ENCODE data around the gene MAP3K6.

Gene MAP3K6

DNA sequence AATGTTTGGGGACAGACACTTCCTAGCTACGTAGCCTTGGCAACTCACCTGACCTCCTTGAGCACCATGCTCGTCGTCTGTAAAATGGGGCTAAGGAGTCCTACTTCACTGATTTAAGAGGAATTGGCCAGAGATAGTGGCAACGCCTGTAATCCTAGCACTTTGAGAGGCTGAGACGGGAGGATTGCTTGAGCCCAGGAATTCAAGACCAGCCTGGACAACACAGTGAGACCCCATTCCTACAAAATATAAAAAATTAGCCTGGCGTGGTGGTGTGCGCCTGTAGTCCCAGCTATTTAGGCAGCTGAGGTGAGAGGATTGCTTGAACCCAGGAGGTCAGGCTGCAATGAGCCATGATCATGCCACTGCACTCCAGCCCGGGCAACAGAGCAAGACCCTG is 20.4 kb downstream of the MAP3K6 start:
- Mint-ChIP-seq H3K27ac (peak overlapping the region; percentile 41), H3K36me3 (ENCODE audit: low read depth) (peaks cover 13% of the 10 kb centered on the region), H3K27me3 (ENCODE audit: low read depth) (no peaks in the 10 kb centered on the region), H3K4me3 (peak overlapping the region; percentile 56), H3K4me1 (ENCODE audit: low read depth) (peaks cover 39% of the 10 kb centered on the region), H3K9me3 (no peaks in the 10 kb centered on the region)

DNA sequence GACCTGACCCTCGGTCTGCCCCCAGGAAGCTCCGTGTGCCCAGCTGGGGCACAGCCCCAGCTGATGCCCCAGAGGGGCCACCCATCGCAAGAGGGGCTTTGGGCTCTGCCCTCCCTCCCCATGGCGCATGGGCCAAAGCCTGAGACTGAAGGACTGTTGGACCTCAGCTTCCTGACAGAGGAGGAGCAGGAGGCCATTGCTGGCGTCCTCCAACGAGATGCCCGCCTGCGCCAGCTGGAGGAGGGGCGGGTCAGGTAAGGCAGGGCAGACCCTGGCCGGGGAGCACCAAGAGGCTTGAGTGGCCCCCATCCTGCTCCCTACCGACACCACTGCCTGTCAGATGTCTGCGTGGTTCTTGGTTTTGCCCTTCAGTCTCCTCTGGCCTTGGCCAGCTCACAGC is 21.5 kb downstream of the MAP3K6 start:
- Mint-ChIP-seq H3K27me3 (ENCODE audit: low read depth) (no peaks in the 10 kb centered on the region), H3K4me3 (no peak overlapping the region), H3K36me3 (ENCODE audit: low read depth) (peaks cover 13% of the 10 kb centered on the region), H3K27ac (no peak overlapping the region), H3K9me3 (no peaks in the 10 kb centered on the region), H3K4me1 (ENCODE audit: low read depth) (peaks cover 46% of the 10 kb centered on the region)

DNA sequence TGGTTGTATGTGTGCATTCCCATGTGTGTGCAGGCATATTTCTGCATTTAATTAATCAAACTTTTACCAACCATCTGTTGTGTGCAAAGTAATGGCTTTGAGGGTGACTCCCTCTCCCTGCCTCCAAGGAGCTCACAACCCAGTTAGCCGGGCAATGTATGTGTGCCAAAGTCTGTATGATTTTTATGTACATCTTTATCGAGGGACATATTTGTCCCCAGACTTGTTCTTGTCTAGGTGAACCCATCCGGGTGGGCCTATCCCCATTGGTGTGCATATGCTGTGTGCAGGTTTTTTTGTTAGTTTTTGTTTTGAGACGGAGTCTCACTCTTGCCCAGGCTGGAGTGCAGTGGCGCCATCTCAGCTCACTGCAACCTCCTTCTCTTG is 23.1 kb downstream of the MAP3K6 start:
- H3K4me1 Mint-ChIP-seq (ENCODE audit: low read depth) = peaks cover 49% of the 10 kb centered on the region
- peak overlapping the region; percentile 88 for H3K27ac Mint-ChIP-seq
- no peaks in the 10 kb centered on the region for H3K27me3 Mint-ChIP-seq (ENCODE audit: low read depth)
- peak overlapping the region; percentile 91 for H3K4me3 Mint-ChIP-seq
- H3K36me3 Mint-ChIP-seq (ENCODE audit: low read depth) = peaks cover 15% of the 10 kb centered on the region
- no peaks in the 10 kb centered on the region for H3K9me3 Mint-ChIP-seq

DNA sequence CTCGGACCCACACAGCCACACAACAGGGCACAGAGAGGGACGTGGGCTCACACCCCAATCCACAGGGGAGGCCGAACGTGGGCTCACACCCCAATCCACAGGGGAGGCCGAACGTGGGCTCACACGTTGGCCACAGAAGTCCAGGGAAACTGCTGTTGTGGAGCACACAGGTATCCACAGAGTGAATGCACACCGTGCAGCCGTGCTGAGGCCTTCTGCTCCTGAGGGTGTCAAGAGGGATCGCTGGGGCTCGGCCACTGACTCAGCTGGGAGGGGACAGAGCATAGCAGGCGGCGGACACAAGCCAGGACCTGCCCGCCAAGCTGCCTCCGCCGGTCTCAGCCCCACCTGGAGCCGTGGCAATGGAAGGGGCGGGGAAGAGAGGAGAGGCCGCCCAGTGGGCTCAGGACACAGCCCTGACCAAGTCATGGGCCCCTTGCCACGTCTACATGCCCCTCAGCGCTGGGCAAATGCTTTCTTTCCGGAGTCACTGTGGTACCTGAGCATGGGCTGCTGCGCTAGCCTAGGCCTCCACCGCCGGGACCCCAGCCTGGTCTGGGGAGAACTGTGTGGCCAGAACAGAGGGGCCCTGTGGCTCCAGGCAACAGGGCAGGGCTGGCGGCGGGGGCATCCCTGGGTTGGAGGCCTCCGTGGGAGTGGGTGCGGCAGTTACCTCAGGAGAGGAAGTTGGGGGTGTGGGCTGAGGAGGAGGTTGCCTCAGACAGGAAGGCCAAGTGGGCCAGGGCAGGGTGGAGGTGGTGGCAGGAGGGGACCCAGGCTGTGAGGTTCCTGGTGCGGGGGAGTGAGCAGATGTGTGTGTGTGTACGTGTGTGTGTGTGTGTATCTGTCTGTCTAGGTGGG is 23.8 kb downstream of the MAP3K6 start:
- Mint-ChIP-seq H3K4me3 (peak overlapping the region; percentile 91), H3K36me3 (ENCODE audit: low read depth) (peaks cover 15% of the 10 kb centered on the region), H3K9me3 (no peaks in the 10 kb centered on the region), H3K27me3 (ENCODE audit: low read depth) (no peaks in the 10 kb centered on the region), H3K4me1 (ENCODE audit: low read depth) (peaks cover 50% of the 10 kb centered on the region), H3K27ac (peak overlapping the region; percentile 88)

DNA sequence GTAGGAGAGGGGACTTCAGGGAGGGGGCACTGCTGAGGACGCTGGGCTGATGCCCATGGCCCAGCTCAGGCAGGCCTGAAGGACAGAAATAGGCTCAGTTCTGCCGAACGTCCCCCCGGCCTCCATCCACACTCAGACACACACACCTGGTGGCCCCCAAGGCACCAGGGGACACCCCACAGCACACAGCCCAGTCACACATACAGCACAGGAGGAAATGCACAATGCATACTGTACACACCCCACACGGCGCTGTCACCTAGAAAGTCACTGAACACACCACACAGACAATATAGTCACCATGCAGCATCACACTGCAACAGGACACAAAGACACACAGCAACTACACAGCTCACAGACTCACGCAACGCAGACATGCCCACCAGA is 24.4 kb downstream of the MAP3K6 start:
- Mint-ChIP-seq H3K4me1 (ENCODE audit: low read depth) (peaks cover 48% of the 10 kb centered on the region), H3K27ac (peak overlapping the region; percentile 88), H3K9me3 (no peaks in the 10 kb centered on the region), H3K36me3 (ENCODE audit: low read depth) (peaks cover 15% of the 10 kb centered on the region), H3K4me3 (peak overlapping the region; percentile 91), H3K27me3 (ENCODE audit: low read depth) (no peaks in the 10 kb centered on the region)

DNA sequence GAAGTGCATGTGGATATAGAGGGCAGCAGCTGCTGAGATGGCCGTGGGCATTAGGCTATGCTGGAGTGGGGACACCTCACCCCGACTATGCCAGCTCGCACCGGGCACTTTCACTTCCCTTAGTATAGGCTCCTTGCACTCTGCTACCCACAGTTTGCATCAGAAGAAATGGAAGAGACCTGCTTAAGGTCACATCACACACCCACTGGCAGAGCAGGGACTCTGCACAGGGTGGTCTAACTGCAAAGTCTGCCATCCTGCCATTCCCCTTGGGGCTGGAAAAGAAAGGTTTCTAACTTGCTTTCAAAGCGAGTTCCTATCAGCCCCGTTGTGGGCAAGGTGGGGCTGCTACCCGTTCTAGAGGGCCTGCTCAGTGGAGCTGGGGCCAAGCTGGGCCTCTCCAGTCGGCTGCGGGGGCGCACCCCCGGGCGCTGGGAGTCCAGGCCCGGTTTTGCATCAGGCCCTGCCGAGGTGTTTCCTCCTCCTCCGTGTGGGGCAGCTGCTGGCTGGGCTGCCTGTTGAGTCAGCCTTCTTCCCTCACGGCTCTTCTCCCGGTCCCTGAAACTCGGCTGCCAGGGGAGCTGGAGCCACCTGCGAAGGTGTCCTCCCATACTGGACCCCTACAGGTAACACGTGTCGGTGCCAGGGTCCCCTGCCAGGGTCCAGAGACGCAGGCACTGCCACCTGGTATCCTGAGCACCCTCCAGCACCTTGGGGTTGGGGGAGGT is 25.1 kb downstream of the MAP3K6 start, which contains the start of gene SYTL1:
SYTL1 (plus strand) TSS at position 498 of the 728 bp plus-strand sequence. CDS start 3,313 bp downstream, outside the sequence.
- Mint-ChIP-seq H3K4me3 (peak within 1 kb of the TSS; percentile 91), H3K36me3 (ENCODE audit: low read depth) (peaks cover 12% of the 10 kb centered on the region), H3K4me1 (ENCODE audit: low read depth) (peaks cover 45% of the 10 kb centered on the region), H3K27ac (peak within 1 kb of the TSS; percentile 88), H3K27me3 (ENCODE audit: low read depth) (no peaks in the 10 kb centered on the region), H3K9me3 (no peaks in the 10 kb centered on the region)

DNA sequence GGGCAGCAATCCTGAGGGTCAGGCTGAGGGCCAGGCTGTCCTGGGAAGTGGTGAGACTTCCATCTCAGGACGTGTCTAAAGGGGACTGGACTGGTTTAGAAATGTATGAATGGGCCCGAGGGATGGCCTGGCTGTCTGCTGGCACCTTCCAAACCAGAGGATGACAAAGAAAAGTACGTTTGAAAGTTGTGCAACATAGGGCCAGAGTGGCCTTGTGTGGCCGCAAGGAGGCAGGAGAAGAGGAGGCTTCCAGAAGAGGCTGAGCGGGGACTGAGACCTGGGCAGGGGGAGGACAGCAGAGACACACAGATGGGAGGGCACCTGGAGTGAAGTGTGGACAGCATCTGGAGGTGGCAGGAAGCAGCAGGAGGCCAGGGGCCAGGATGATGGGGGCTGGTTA is 27.5 kb downstream of the MAP3K6 start:
- peaks cover 14% of the 10 kb centered on the region for H3K36me3 Mint-ChIP-seq (ENCODE audit: low read depth)

DNA sequence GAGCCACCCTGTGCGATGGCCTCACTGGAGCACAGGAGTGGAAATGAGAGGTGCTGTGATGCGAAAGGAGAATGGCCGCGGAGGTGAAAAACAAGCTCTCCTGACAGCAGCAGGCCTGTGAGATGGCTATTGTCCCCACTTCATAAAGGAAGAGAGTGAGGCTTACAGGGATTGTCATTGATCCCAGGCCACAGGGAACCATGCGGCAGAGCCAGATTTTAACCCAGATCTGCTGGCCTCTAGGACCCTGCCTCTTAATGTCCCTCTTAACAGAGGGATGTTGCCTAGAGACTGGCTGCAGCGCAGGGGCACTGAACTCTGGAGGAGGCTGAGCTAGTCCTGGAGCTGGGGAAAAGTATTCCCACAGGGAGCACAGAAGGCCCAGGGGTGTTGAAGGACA is 28.0 kb downstream of the MAP3K6 start:
- no peaks in the 10 kb centered on the region for H3K9me3 Mint-ChIP-seq
- H3K4me1 Mint-ChIP-seq (ENCODE audit: low read depth) = peaks cover 34% of the 10 kb centered on the region
- no peak overlapping the region for H3K4me3 Mint-ChIP-seq
- no peak overlapping the region for H3K27ac Mint-ChIP-seq
- peaks cover 17% of the 10 kb centered on the region for H3K36me3 Mint-ChIP-seq (ENCODE audit: low read depth)
- no peaks in the 10 kb centered on the region for H3K27me3 Mint-ChIP-seq (ENCODE audit: low read depth)

More for the DNA sequence above, 27.5 kb downstream of the MAP3K6 start:
- H3K4me3 Mint-ChIP-seq = no peak overlapping the region
- peaks cover 36% of the 10 kb centered on the region for H3K4me1 Mint-ChIP-seq (ENCODE audit: low read depth)
- H3K27me3 Mint-ChIP-seq (ENCODE audit: low read depth) = no peaks in the 10 kb centered on the region
- H3K9me3 Mint-ChIP-seq = no peaks in the 10 kb centered on the region
- H3K27ac Mint-ChIP-seq = peak overlapping the region; percentile 49

DNA sequence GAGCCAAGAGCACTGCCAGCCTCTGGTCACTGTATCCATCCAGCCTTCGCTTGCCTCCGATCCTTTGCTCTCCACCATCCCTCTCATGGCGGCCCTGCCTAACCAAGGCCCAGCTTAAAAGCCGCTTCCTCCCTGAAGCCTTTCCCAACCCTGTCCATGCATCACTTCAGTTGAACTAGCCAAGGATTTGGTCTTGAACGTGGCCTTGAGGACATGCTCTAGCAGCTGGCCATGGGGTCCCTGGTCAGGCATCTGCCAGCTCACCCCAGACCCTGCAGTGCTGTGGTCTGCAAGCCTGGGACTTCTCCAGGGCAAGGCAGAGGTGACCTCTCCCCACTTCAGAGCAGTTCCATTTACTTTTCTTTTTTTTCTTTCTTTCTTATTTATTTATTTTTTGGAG is 30.0 kb downstream of the MAP3K6 start:
- H3K4me3 Mint-ChIP-seq = no peak overlapping the region
- H3K9me3 Mint-ChIP-seq = no peaks in the 10 kb centered on the region
- H3K27ac Mint-ChIP-seq = no peak overlapping the region
- peaks cover 28% of the 10 kb centered on the region for H3K4me1 Mint-ChIP-seq (ENCODE audit: low read depth)
- H3K27me3 Mint-ChIP-seq (ENCODE audit: low read depth) = no peaks in the 10 kb centered on the region
- peaks cover 20% of the 10 kb centered on the region for H3K36me3 Mint-ChIP-seq (ENCODE audit: low read depth)

DNA sequence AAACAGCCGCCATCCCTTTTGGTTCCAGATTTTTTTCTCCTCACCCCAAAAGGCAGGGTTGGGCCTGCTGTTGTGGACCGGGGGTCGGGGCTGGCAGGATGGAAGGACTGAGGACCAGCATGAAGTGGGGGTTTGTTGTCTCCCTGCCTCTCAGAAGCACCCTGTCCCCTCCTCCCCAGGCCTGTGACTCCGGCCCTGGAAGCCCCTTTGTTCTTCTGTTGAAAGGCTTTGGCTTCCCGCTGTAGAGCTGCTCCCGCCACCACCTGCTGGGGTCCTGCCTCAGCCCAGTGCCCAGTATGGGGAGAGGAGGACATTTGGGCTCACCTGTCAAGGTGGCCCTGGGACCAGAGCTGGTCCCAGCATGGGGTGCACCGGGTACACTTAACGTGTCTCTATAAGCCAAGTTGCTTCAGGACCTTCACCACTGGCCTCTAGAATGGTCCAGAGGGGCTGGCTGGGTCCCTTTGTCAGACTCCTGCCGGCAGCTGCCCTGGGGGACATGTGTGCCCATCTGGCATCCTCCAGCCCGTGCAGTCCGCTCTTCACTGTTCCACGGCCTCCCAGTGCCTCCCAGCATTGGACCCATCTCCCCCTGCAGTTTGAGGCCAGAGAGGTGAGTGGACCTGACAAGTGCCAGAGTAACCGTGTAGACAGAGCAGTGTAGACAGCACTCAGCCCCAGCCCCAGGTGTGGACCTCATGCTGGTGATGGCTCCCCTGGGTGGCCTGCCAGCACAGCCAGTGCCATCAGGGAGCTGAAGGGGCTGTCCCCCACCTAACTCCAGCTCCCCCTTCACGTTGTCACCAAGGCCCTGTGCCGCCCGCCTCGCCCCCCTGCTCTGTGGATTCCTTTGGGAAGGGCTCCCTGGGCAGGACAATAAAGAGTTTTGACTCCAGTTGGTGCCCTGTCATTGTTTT is 31.0 kb downstream of the MAP3K6 start:
- peaks cover 21% of the 10 kb centered on the region for H3K36me3 Mint-ChIP-seq (ENCODE audit: low read depth)
- peaks cover 19% of the 10 kb centered on the region for H3K4me1 Mint-ChIP-seq (ENCODE audit: low read depth)
- H3K4me3 Mint-ChIP-seq = no peak overlapping the region
- no peaks in the 10 kb centered on the region for H3K9me3 Mint-ChIP-seq
- H3K27me3 Mint-ChIP-seq (ENCODE audit: low read depth) = no peaks in the 10 kb centered on the region
- no peak overlapping the region for H3K27ac Mint-ChIP-seq

DNA sequence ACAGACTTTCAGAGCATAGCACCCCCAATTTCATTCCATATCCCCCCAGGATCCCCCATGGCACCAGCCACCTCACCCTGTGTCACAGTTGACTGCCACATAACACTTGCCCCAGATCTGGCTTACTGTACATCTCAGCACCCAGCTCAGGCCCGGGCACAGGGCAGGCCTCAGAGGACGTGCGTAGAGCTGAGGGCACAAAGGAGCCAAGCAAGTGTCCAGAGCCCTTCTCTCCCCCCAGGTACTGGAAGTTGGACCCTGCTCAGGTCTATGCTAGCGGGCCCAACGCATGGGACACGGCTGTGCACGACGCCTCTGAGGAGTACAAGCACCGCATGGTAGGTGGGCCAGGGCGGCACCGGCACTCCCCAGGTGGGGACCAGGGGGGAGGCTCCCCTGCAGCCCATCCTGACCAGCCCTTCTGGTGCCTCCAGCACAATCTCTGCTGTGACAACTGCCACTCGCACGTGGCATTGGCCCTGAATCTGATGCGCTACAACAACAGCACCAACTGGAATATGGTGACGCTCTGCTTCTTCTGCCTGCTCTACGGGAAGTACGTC is 33.0 kb downstream of the MAP3K6 start:
- no peaks in the 10 kb centered on the region for H3K27me3 Mint-ChIP-seq (ENCODE audit: low read depth)
- H3K4me3 Mint-ChIP-seq = no peak overlapping the region
- no peaks in the 10 kb centered on the region for H3K9me3 Mint-ChIP-seq
- peaks cover 13% of the 10 kb centered on the region for H3K4me1 Mint-ChIP-seq (ENCODE audit: low read depth)
- peak overlapping the region; percentile 46 for H3K27ac Mint-ChIP-seq
- H3K36me3 Mint-ChIP-seq (ENCODE audit: low read depth) = peaks cover 23% of the 10 kb centered on the region

DNA sequence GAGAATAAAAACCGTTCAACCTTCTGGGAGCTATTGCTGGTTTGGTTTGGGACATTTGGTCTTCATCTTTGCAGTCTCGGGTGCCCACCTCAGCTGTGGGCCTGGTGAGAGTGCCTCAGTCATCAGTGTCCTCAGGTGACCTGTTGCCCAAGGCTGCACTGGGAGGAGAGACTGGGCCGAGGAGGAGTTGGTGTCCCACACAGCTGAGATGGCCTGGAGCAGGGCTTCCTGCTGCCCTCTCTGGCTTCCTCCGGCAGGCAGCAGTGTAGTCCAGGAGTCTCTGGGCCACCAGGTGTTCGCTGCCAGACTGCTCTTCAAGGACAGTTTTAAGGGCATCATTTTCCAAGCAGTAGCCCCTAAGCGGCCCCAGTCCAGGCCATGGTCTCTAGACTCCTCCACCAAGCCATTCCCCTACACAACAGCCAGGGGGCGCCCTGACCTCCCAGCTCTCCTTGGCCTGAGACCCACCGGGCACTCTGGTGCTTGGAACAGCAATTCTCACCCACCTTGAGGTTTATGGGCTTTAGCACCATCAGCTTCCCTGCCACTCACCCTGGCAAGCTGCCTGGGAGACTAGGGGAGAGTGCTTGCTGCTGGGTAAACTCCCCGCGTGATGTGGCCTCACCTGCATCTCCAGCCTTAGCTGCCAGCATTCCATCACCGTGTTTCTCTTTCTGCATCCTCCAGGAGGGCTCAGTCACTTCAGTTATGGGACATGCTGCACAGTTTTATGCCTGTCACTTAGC is 34.1 kb downstream of the MAP3K6 start:
- H3K9me3 Mint-ChIP-seq = no peaks in the 10 kb centered on the region
- H3K4me3 Mint-ChIP-seq = no peak overlapping the region
- H3K27ac Mint-ChIP-seq = peak overlapping the region; percentile 52
- peaks cover 15% of the 10 kb centered on the region for H3K4me1 Mint-ChIP-seq (ENCODE audit: low read depth)
- peaks cover 26% of the 10 kb centered on the region for H3K36me3 Mint-ChIP-seq (ENCODE audit: low read depth)
- no peaks in the 10 kb centered on the region for H3K27me3 Mint-ChIP-seq (ENCODE audit: low read depth)

DNA sequence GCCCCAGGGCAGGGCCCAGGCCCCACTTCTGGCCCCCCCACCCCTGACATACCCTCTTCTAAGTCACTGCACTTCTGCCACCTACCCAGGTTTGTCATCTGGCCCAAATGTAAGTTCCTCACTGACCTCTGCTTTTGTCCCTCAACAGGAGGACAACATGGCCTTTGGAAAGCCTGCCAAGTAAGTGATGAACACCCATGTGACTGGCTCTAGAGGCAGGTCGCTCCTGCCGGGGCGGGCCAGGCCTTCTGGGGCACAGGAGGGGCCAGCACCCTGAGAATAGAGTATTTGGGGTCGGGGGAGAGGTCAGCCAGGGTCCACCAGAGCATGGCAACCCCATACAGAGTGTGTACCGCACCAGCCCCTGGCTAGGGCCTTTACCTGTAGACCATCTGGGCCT is 34.8 kb downstream of the MAP3K6 start:
- peaks cover 26% of the 10 kb centered on the region for H3K36me3 Mint-ChIP-seq (ENCODE audit: low read depth)
- H3K4me3 Mint-ChIP-seq = no peak overlapping the region
- H3K9me3 Mint-ChIP-seq = no peaks in the 10 kb centered on the region
- H3K4me1 Mint-ChIP-seq (ENCODE audit: low read depth) = peaks cover 17% of the 10 kb centered on the region
- H3K27ac Mint-ChIP-seq = no peak overlapping the region
- H3K27me3 Mint-ChIP-seq (ENCODE audit: low read depth) = no peaks in the 10 kb centered on the region

Data from T-helper 1 cell treated with Interleukin-12 subunit alpha and Interleukin-12 subunit beta and Interleukin-4 antibody, amounts not matched to agents 30 μg/mL and 1 μg/mL, for 36 hours (primary cell).